ENCODE measurements around the gene BTBD9.
"Not testable (repeated sequence)": the region's sequence is repeated elsewhere in the genome, so short reads cannot be mapped to it uniquely, and the experiment has no call there.

BTBD9 gene

GRCh38 chr6:38144365-38144945 is 495.3 kb downstream of the BTBD9 start:
- DNase-seq (ENCODE audit: low read depth), result no peak

- no peak for DNase-seq (ENCODE audit: low read depth)
Measured at GRCh38 chr6:38143191-38144150, 496.3 kb downstream of the BTBD9 start.

GRCh38 chr6:38142178-38142902 is 497.4 kb downstream of the BTBD9 start:
- no peak for DNase-seq (ENCODE audit: low read depth)

DNA sequence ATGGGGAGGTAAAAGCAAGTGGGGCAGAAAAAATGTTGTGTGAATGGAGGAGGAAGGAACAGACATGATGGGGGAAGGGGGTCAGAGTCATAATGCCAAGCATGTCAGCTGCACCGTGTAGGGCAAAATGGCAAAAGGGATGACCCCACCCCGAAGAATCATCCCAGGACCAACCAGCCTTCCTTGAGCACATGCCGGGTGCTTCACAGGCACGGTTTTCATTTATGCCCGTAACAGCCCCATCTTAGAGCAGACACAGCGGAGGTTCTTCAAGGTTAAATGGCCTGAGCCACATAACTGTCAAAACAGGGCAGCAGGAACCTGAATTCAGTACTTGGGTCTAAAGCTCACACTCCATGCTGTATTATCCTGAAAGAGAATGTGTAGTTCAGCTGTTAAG is 498.0 kb downstream of the BTBD9 start:
- DNase-seq (ENCODE audit: low read depth), result no peak

GRCh38 chr6:38141085-38141484 is 498.6 kb downstream of the BTBD9 start:
- DNase-seq (ENCODE audit: low read depth), result no peak

- DNase-seq (ENCODE audit: low read depth), result no peak
Measured at GRCh38 chr6:38138374-38138773, 501.4 kb downstream of the BTBD9 start.

- DNase-seq (ENCODE audit: low read depth), result no peak
Measured at GRCh38 chr6:38137608-38138265, 502.0 kb downstream of the BTBD9 start.

DNA sequence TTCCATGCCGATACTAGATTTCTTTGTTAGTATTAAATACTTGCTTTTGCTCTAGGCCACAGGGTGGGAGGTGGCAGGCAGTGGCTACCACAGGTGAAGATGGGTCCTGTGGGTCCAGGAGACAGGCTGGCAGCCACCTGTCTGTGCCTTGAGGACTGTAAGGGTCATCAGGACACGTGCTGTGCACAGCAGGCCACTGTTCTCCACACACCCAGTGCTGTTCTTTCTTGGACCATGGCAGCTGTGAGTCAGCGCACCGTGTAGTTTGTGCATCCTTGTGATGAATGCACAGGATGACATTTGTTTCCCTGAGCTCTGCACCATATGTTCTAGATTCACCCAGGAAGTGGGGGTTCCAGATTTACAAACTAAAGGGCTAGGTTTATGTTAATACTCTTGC is 503.2 kb downstream of the BTBD9 start:
- peak; percentile 21 for DNase-seq (ENCODE audit: low read depth)

DNA sequence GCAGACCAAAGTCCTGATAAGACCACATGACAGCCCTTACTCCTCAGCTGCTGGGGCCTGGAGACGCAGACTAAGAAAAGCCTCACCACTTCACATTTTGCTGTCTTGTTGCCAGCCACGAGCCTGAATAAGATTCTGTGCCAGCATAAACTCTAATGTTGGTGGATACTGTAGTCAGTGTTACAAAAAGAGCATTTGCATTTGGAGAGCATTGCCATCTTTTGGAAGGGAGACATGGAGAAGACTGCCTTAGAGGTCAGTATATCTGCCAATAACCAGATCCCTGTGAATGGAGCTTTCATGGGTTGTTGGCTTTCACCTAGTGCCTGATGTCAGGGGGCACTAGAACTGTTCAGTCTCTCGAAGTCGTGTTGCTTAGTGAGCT is 505.0 kb downstream of the BTBD9 start:
- DNase-seq (ENCODE audit: low read depth), result no peak

- DNase-seq (ENCODE audit: low read depth), result no peak
Measured at GRCh38 chr6:38133932-38134703, 505.6 kb downstream of the BTBD9 start.

GRCh38 chr6:38131527-38131965 is 508.2 kb downstream of the BTBD9 start:
- peak; percentile 98 for DNase-seq (ENCODE audit: low read depth)

- DNase-seq (ENCODE audit: low read depth), result no peak
Measured at GRCh38 chr6:38127284-38127683, 512.4 kb downstream of the BTBD9 start.

GRCh38 chr6:38124224-38124926 is 515.4 kb downstream of the BTBD9 start:
- not testable (repeated sequence) for DNase-seq (ENCODE audit: low read depth)

- DNase-seq (ENCODE audit: low read depth), result no peak
Measured at GRCh38 chr6:38119516-38119915, 520.2 kb downstream of the BTBD9 start.

DNA sequence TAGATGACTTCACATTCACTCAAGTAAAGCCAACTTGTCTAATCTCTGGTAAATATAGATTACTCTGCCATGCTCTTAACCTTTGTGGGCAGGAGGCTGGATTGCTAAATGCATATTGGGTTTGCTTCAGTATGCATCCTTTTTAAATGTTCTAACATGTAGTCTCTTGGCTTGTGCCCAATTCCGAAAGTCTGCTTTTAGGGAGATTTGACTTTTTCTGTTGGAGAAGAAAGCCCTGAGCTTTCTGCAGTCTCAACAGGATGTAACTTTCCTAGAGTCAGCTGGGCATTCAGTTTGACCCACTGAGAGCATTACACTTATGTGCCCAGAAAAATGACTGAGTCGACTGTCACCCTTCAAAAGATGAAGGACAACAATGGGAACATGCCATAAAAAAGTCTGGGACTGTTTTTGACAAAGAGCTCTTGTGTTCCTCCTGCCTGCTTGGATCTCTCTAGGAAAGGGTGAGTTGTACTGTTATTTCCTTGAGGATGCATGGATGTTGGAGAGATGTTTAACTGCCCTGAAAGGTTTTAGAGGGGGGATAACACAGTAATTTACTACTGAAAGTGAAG is 520.9 kb downstream of the BTBD9 start:
- DNase-seq (ENCODE audit: low read depth), result no peak
